Uterus (tissue), 4 donors: ENCODE data around the gene PTH1R. TPM values are rescaled to one million over a fixed set of nuclear protein-coding genes. Genes with fewer than 3 reads are reported as not detected.

Source experiments
- DNase-seq, 2 donors: peaks; one replicate each; pipeline ENCODE4 v3.0.0-alpha.2; 2019 to 2020
- H3K27ac ChIP-seq, 2 donors: fragments of 200-600 bp; sonication (generic); 1 replicate in 1 of 2; 2 replicates in 1 of 2; pipeline ENCODE4 v1.5.1; 2016 to 2018
- H3K27me3 ChIP-seq, 2 donors: fragments of 200-600 bp; sonication (generic); one replicate each; pipeline ENCODE4 v1.5.1; 2018 to 2019; ENCODE audit warnings: control low read depth in 1 of 2
- H3K36me3 ChIP-seq, 2 donors: fragments of 200-600 bp; sonication (generic); one replicate each; pipeline ENCODE4 v1.5.1; 2019; ENCODE audit warnings: control low read depth in 1 of 2
- H3K4me1 ChIP-seq, 2 donors: fragments of 200-600 bp; sonication (generic); one replicate each; pipeline ENCODE4 v1.5.1; 2018 to 2019; ENCODE audit warnings: control low read depth in 1 of 2
- H3K4me3 ChIP-seq, 2 donors: fragments of 200-600 bp; sonication (generic); 1 replicate in 1 of 2; 2 replicates in 1 of 2; pipeline ENCODE4 v1.5.1; 2018 to 2019; ENCODE audit warnings: mild to moderate bottlenecking in 1 of 2
- H3K9me3 ChIP-seq, 2 donors: fragments of 200-600 bp; sonication (generic); one replicate each; pipeline ENCODE4 v1.5.1; 2019; ENCODE audit warnings: control low read depth in 1 of 2
- CTCF ChIP-seq, 4 experiments: fragments of 200-600 bp in 2 of 4; fragments of 450-650 bp in 2 of 4; sonication (generic) in 2 of 4; IDR thresholded peaks; one replicate each; pipeline ENCODE4 v1.5.1; 2016 to 2019; ENCODE audit warnings: antibody characterized with exemption in 4 of 4, mild to moderate bottlenecking in 2 of 4, moderate library complexity in 1 of 4
- POLR2A ChIP-seq, 2 donors: fragments of 450-650 bp; IDR thresholded peaks; one replicate each; pipeline ENCODE4 v1.6.1; 2016; ENCODE audit warnings: antibody characterized with exemption in 2 of 2, mild to moderate bottlenecking in 1 of 2, moderate library complexity in 1 of 2
- intact Hi-C: fragments of 100-400 bp; cut with DNase I; formaldehyde crosslinking; loops from one replicate; pipeline ENCODE4 v1.15.1; 2023; ENCODE audit warnings: low total_unique reads
- total RNA-seq, 4 donors: library from RNA; depleted of rRNA in 3 of 4; stranded (reverse); fragments of >200 nt in 3 of 4; gene quantifications; one replicate each; pipeline versions ENCODE4 v1.1.0 to v1.2.4, GENCODE V29; 2014 to 2023
- donor health status: DM: yes; HTN: yes; CAD: no.

PTH1R gene
- total RNA-seq, 4 donors from 2014 or later, result 0.51 to 29.9 (median 18.9) TPM

- Histone ChIP-seq H3K4me3 (no peak overlapping the region), H3K27me3 (no peaks in the 10 kb centered on the region), H3K27ac (no peak overlapping the region), H3K4me1 (peaks cover 0 to 28% of the 10 kb centered on the region in 2 donors), H3K36me3 (no peaks in the 10 kb centered on the region), H3K9me3 (no peaks in the 10 kb centered on the region)
- intact Hi-C loops, result no loop called here
- DNase-seq, result no peak
- TF ChIP-seq CTCF (IDR thresholded peaks at IDR 0.05), result no peak
- no peak for TF ChIP-seq POLR2A (IDR thresholded peaks at IDR 0.05)
These were observed 18.9 kb downstream of the PTH1R start for GRCh38 chr3:46896386-46896785.

GRCh38 chr3:46897031-46897430, 19.5 kb downstream of the PTH1R start:
- Histone ChIP-seq H3K9me3 (no peaks in the 10 kb centered on the region), H3K27me3 (no peaks in the 10 kb centered on the region), H3K4me3 (no peak overlapping the region), H3K36me3 (no peaks in the 10 kb centered on the region), H3K4me1 (peaks cover 0 to 22% of the 10 kb centered on the region in 2 donors), H3K27ac (no peak overlapping the region)
- TF ChIP-seq CTCF (IDR thresholded peaks at IDR 0.05), result no peak
- intact Hi-C loops, result no loop called here
- no peak for DNase-seq

GRCh38 chr3:46897829-46898320, 20.4 kb downstream of the PTH1R start:
- Histone ChIP-seq H3K9me3 (no peaks in the 10 kb centered on the region), H3K4me1 (peaks cover 0 to 14% of the 10 kb centered on the region in 2 donors), H3K27me3 (no peaks in the 10 kb centered on the region), H3K4me3 (no peak overlapping the region), H3K36me3 (no peaks in the 10 kb centered on the region), H3K27ac (no peak overlapping the region)
- TF ChIP-seq POLR2A (IDR thresholded peaks at IDR 0.05) (no peak), CTCF (IDR thresholded peaks at IDR 0.05) (no peak)
- intact Hi-C loops, result no loop called here
- no peak for DNase-seq

GRCh38 chr3:46898321-46899150, 21.0 kb downstream of the PTH1R start:
- intact Hi-C loops, result no loop called here

More at GRCh38 chr3:46898321-46899150, 21.0 kb downstream of the PTH1R start:
- H3K4me3 ChIP-seq, result no peak overlapping the region
- no peaks in the 10 kb centered on the region for H3K27me3 ChIP-seq
- TF ChIP-seq POLR2A (IDR thresholded peaks at IDR 0.05), result no peak
- no peak for TF ChIP-seq CTCF (IDR thresholded peaks at IDR 0.05)
- H3K27ac ChIP-seq, result no peak overlapping the region
- H3K9me3 ChIP-seq, result no peaks in the 10 kb centered on the region
- peaks cover 0 to 9% of the 10 kb centered on the region in 2 donors for H3K4me1 ChIP-seq
- no peaks in the 10 kb centered on the region for H3K36me3 ChIP-seq
- DNase-seq, result no peak
